Endodermal cell (in vitro differentiated cells): ENCODE data around the gene PLCE1. TPM values are rescaled to one million over a fixed set of nuclear protein-coding genes. Genes with fewer than 3 reads are reported as not detected.
A peak's percentile ranks its signal among the peaks of the same experiment; 100 is the strongest.

Source experiments
- DNase-seq: peaks from one replicate; pipeline ENCODE4 v3.0.0-alpha.2; 2017
- H3K27ac ChIP-seq: 2 replicates; pipeline ENCODE4 v1.5.1; 2013; ENCODE audit warnings: mild to moderate bottlenecking, low read depth, low read length, moderate library complexity
- H3K27me3 ChIP-seq: 2 replicates; pipeline ENCODE4 v1.6.1; 2013; ENCODE audit warnings: mild to moderate bottlenecking, low read length, moderate library complexity; ENCODE audit not compliant: insufficient read depth, control insufficient read depth, poor library complexity, severe bottlenecking
- H3K36me3 ChIP-seq: 2 replicates; pipeline ENCODE4 v1.7.0; 2013; ENCODE audit warnings: mild to moderate bottlenecking, low read length, moderate library complexity; ENCODE audit not compliant: control insufficient read depth, insufficient read depth
- H3K4me1 ChIP-seq: one replicate; pipeline ENCODE4 v1.7.0; 2013; ENCODE audit warnings: low read length; ENCODE audit not compliant: control insufficient read depth, insufficient read depth
- H3K4me3 ChIP-seq: 2 replicates; pipeline ENCODE4 v1.5.1; 2013; ENCODE audit warnings: mild to moderate bottlenecking, low read length, moderate library complexity
- H3K9ac ChIP-seq: 2 replicates; pipeline ENCODE4 v1.6.1; 2013; ENCODE audit warnings: mild to moderate bottlenecking, low read length, moderate library complexity; ENCODE audit not compliant: poor library complexity, severe bottlenecking; ENCODE audit errors: extremely low read depth
- H3K9me3 ChIP-seq: 2 replicates; pipeline ENCODE4 v1.6.1; 2013; ENCODE audit warnings: mild to moderate bottlenecking, low read length, moderate library complexity; ENCODE audit not compliant: control insufficient read depth
- H3K27ac Mint-ChIP-seq: 2 replicates; pipeline ENCODE4 v1.8.0; 2020; ENCODE audit warnings: mixed read lengths
- H3K27me3 Mint-ChIP-seq: 2 replicates; pipeline ENCODE4 v1.8.0; 2021; ENCODE audit warnings: mild to moderate bottlenecking, mixed read lengths; ENCODE audit not compliant: insufficient read depth
- H3K36me3 Mint-ChIP-seq: 2 replicates; pipeline ENCODE4 v1.8.0; 2020; ENCODE audit warnings: low read depth, mixed read lengths
- H3K4me1 Mint-ChIP-seq: 2 replicates; pipeline ENCODE4 v1.8.0; 2020; ENCODE audit warnings: mixed read lengths
- H3K4me3 Mint-ChIP-seq: 2 replicates; pipeline ENCODE4 v1.8.0; 2020; ENCODE audit warnings: mild to moderate bottlenecking, moderate library complexity, mixed read lengths
- H3K9me3 Mint-ChIP-seq: 2 replicates; pipeline ENCODE4 v1.8.0; 2020; ENCODE audit warnings: mild to moderate bottlenecking, mixed read lengths
- WGBS, 2 experiments: methylation state at CpG; one replicate each; pipeline versions ENCODE4 v1.1.5 to v1.1.7; 2013; ENCODE audit warnings: missing lambda C conversion rate in 2 of 2, mixed read lengths in 1 of 2; ENCODE audit not compliant: insufficient coverage in 1 of 2, insufficient read length in 1 of 2; 5-methylcytosine and 5-hydroxymethylcytosine counted together
- total RNA-seq, 2 donors: library from RNA; stranded (reverse); fragmentation: NEBNext Ultra II Directional in 1 of 2; extraction: Animal tissue kit (Norgen Biotek cat#: 25700) in 1 of 2; gene quantifications; 2 replicates in 1 of 2; 3 replicates in 1 of 2; pipeline ENCODE4 v1.2.1, GENCODE V29; 2021
- TF ChIP-seq, protein P1 (sequence below): fragments of 200-600 bp; sonication (generic); conservative IDR thresholded peaks from 2 replicates; pipeline ENCODE4 v1.5.0; 2021; ENCODE audit warnings: antibody characterized with exemption, mild to moderate bottlenecking

The PLCE1 gene
- total RNA-seq, 2 donors from 2014 or later, result 13.1 to 14.3 TPM

DNA sequence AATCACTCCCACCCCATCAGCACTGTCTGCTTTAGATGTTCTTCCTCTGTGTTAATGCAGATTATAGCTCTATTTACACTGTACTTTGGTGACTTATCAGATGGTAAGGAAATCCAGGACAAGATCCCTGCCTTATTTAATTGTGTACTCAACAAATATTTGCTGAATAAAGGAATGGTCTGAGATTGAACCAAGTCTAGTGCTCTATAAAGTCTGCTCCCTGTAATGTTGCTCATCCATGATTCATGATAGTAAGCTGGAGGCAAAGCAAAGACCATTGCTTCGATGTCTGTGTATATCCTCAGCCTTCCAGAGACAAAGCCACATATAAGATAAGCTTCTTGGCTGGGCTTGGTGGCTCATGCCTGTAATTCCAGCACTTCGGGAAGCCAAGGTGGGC, 33.5 kb downstream of the PLCE1 start:
- Mint-ChIP-seq H3K36me3 (peaks cover 38% of the 10 kb centered on the region), H3K9me3 (peaks cover 50% of the 10 kb centered on the region), H3K27ac (no peak overlapping the region), H3K4me3 (no peak overlapping the region), H3K27me3 (peaks cover 5% of the 10 kb centered on the region), H3K4me1 (peaks cover 4% of the 10 kb centered on the region)
- Histone ChIP-seq H3K36me3 (peaks cover 46% of the 10 kb centered on the region), H3K27me3 (no peaks in the 10 kb centered on the region), H3K4me1 (no peaks in the 10 kb centered on the region), H3K9me3 (peaks cover 71% of the 10 kb centered on the region), H3K4me3 (peak overlapping the region; percentile 46), H3K9ac (no peak overlapping the region), H3K27ac (no peak overlapping the region)
- WGBS, 2 experiments, result 93 to 94% methylated on average over 2 of the region's 2 CpGs
- no peak for DNase-seq
- TF ChIP-seq, protein P1, sequence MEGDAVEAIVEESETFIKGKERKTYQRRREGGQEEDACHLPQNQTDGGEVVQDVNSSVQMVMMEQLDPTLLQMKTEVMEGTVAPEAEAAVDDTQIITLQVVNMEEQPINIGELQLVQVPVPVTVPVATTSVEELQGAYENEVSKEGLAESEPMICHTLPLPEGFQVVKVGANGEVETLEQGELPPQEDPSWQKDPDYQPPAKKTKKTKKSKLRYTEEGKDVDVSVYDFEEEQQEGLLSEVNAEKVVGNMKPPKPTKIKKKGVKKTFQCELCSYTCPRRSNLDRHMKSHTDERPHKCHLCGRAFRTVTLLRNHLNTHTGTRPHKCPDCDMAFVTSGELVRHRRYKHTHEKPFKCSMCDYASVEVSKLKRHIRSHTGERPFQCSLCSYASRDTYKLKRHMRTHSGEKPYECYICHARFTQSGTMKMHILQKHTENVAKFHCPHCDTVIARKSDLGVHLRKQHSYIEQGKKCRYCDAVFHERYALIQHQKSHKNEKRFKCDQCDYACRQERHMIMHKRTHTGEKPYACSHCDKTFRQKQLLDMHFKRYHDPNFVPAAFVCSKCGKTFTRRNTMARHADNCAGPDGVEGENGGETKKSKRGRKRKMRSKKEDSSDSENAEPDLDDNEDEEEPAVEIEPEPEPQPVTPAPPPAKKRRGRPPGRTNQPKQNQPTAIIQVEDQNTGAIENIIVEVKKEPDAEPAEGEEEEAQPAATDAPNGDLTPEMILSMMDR, result no peak

DNA sequence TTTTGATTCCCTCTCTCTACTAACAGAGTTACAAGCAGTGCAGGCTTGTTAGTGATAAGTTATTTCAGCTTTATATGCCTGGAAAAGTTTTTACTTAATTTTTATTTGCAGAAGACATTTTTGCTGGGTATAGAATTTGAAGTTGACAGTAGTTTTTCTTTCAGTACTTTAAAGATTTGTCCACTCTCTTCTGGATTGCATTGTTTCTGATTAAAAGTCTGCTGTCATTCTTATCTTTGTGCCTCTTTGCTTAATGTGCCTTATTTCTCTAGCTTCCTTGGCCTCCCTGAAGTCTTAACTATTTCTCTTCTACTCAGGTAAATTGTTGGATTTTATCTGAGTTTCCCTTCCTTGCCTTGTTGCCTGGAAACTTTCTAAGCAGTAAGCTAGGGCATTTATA, 36.2 kb downstream of the PLCE1 start:
- peaks cover 4% of the 10 kb centered on the region for H3K4me1 Mint-ChIP-seq
- no peak overlapping the region for H3K4me3 Mint-ChIP-seq
- Histone ChIP-seq H3K27me3 (no peaks in the 10 kb centered on the region), H3K36me3 (peaks cover 63% of the 10 kb centered on the region), H3K9me3 (peaks cover 65% of the 10 kb centered on the region), H3K4me3 (peak overlapping the region; percentile 49), H3K27ac (no peak overlapping the region), H3K4me1 (no peaks in the 10 kb centered on the region), H3K9ac (no peak overlapping the region)
- DNase-seq, result no peak
- H3K9me3 Mint-ChIP-seq, result peaks cover 46% of the 10 kb centered on the region
- peaks cover 46% of the 10 kb centered on the region for H3K36me3 Mint-ChIP-seq
- TF ChIP-seq, protein P1, result no peak
- H3K27me3 Mint-ChIP-seq, result peaks cover 5% of the 10 kb centered on the region
- no peak overlapping the region for H3K27ac Mint-ChIP-seq

DNA sequence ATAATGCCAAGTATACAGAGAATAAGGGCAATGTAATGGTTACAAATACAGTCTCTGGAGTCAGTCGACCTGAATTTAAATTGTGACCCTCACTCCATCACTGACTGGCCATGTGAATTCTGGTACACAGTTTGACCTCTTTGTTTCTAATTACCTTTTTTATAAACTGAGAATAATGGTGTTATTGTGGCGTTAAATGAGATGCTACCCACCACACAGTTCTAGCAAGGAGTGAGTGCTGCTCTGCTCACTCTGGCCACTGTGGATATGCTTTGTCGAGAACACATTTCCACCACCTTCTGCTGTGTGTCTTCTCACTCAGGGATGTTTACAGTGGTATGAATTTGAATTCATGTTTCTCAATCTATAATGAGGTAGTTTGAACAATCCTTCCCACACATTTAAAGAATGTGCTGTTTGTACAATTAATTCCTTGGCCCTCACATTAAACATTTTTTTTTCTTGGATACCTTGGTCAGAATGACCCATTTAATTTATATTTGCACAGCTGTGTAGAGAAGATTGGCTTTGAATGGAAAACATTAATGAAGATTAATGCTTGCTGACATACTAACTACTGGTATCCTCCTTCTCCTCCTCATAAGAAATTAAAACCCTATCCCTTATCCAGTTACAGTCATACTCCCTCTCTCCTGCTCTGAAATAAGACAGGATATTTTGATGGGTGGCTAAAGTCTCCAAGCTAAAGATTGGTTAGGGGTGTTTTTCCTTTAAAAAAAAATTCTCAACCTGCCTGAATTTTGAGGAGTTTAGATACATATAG, 42.4 kb downstream of the PLCE1 start:
- Histone ChIP-seq H3K27ac (no peak overlapping the region), H3K27me3 (no peaks in the 10 kb centered on the region), H3K4me3 (no peak overlapping the region), H3K9ac (no peak overlapping the region), H3K36me3 (peaks cover 40% of the 10 kb centered on the region), H3K4me1 (no peaks in the 10 kb centered on the region), H3K9me3 (peaks cover 14% of the 10 kb centered on the region)
- TF ChIP-seq, protein P1, result no peak
- Mint-ChIP-seq H3K27ac (no peak overlapping the region), H3K4me1 (peaks cover 8% of the 10 kb centered on the region), H3K4me3 (no peak overlapping the region), H3K27me3 (peaks cover 2% of the 10 kb centered on the region), H3K36me3 (peaks cover 26% of the 10 kb centered on the region), H3K9me3 (peaks cover 2% of the 10 kb centered on the region)
- 90 to 100% methylated on average over 1 to 3 of the region's 3 CpGs for WGBS, 2 experiments
- DNase-seq, result no peak
